Stimulated activated CD8-positive, alpha-beta memory T cell treated with anti-CD3 and anti-CD28 coated beads, Interleukin-4, amount 100 ng/mL, for 24 hours (primary cell): ENCODE data around the gene TSPAN18.

Experiments
- DNase-seq: peaks from one replicate; pipeline ENCODE4 v3.0.0-alpha.2; 2020; ENCODE audit warnings: low read depth

The TSPAN18 gene, protein sequence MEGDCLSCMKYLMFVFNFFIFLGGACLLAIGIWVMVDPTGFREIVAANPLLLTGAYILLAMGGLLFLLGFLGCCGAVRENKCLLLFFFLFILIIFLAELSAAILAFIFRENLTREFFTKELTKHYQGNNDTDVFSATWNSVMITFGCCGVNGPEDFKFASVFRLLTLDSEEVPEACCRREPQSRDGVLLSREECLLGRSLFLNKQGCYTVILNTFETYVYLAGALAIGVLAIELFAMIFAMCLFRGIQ

DNA sequence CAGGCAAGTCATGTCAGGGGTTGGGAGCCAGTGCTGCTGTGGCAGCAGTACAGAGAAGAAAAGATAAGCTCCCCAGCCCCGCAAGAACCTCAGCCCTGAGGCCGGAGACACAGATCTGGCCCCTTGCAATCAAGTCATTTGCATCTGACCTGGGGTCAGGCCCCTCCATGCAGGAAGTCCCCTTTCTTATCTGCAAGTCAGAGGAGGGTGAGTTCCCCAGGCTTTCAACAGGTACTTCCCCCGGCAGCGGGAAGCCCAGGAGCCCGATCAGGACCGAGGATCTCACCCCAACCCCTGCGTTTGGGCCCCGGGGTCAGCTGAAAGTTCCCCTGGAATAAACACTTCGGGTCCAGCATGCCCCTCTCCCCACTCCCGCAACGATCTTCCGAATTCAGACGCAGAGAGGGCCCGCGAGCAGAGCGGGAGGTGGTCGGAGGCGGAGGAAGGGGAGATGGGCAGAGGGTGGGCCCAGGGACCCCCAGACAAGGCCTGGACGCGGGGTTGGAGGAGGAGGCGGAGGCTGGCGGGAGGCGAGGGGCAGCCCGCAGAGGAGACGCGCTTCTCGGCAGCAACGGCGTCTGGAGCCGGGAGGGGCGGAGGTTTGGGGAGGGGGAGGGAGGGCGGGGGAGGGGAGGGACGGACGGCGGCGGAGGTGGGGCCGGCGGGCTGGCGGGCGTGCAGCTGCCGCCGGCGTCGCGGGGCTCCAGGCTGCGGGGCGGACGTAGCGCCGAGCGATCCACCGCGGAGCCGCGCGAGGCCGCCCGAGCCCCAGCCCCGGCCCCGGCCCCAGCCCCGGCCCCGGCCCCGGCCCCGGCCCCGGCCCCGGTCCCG lies at the start of gene TSPAN18:
Gene TSPAN18, plus strand, starts transcription at position 680 of the 831 bp plus-strand sequence. CDS start 179,455 bp downstream, outside the sequence.
- DNase-seq: no peak

DNA sequence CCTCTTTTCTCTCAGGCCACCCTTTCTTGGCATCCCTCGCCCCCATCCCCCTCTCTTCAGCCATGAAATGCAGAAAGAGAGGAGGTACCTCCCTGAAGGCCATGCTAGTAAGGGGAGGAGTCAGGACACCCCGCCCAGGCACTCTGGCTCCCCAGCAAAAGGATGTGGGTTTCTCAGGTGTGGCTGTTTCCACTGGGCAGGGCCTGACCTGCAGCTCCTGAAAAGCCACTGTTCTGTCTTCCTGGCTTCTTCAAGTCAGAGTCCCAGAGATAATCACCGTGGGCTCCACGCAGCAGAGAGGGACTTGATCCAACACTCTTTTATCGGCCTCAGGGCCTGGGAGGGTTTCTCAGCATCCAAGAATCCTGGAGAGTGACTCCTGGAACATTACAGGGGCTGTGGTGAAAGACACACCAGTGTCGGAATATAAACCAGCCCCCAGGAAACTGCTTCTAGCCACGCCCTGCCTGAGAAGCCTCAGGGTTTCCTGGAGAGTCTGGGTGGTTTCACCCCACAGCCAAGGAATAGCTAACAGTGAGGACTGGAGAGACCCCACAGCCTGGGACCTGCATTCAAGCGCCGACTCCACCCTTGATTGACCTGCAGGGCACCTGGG lies 45.7 kb upstream of the TSPAN18 start:
- DNase-seq: peak; percentile 11

DNA sequence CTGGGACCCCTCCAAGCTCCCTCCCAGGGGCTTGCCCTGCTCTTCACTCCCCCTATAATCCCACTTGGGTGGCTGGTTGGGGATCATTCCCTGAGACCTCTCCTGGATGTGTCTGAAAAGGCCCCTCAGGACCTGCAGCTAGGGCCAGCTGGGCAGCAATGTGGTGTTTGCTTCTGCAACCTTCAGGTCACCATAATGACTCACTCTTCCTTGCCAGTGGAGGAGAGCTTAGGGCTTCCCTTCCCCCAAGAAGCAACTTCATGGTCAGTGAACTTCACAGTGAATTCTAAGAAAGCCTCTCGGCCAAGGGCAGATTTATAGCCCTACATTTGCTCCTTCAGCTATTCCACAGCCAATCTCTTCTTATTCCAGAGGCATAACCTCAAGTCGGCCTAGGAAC lies 45.1 kb upstream of the TSPAN18 start:
- DNase-seq: no peak

DNA sequence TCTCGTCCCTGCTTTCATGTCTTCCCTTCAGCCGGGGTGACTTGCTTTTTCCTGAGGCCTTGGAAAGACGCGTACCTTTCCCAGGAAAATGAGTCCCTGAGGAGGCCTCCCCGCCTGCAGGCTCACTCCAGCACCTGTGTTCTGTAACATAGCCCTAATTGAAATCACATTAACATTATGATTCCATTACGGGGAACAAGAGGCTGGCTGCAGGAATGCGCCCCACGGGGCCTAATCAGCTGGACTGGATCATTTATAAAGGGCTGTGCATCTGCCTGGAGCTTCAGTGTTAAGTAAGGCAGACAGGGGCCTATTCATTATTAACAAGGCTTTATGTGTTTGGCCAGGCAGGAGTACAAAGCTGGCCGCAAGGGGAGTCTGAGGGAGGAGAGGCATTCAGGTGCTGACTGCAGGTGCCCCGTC lies 41.9 kb upstream of the TSPAN18 start:
- DNase-seq: no peak

DNA sequence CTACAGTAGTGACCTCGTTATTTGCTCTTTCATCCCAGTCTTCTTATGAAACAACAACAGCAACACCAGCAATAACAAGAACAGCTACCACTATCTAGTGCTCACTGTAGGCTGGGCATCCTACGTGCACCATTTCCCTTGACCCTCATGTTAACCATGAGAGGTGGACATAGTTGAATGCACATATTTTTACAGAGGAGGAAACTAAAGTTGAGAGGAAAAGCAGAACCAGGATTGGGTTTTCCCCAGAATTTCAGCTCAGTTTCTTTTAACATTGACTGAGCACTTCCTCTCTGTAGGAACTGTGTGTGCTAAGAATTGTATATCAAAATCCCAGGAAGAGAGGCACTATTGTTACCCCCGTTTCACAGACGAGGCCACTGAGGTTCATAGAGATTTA lies 39.4 kb upstream of the TSPAN18 start:
- no peak for DNase-seq

DNA sequence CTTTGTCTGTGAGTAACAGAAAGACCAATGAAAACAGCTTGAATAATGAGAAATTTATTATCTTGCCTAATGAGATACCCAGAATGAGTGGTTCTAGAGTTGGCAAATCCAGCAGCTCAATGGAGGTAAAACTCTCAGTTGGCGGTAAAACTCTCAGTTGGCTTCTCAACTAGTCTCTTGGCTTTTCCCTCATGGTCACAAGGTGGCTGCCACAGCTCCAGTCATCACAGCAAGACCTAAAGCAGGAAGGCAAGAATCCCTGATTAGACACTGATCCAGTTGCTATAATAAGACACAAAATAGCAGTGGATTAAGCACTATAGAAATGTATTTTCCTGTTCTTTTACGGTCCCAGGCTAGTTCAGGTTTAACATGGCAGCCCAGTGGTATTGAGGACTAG lies 37.5 kb upstream of the TSPAN18 start:
- no peak for DNase-seq

DNA sequence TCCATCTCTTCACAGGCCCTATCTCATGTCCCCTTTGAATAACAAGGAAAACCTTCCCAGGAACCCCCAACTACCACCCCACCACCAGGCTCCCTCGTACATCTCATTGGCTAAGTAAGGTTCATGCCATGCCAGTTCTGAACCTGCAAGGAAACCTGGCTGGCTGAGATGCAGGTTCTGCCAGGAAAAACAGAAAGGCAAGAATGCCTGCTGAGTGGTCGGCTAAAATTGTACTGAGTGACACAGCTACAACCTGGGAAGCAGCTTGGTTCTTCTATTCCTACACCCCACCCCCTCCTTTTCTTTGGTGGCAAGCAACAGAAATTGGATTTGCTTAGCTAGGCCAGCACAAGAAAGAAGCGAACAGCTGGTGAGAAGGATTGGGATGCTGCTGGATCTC lies 36.1 kb upstream of the TSPAN18 start:
- DNase-seq: no peak

DNA sequence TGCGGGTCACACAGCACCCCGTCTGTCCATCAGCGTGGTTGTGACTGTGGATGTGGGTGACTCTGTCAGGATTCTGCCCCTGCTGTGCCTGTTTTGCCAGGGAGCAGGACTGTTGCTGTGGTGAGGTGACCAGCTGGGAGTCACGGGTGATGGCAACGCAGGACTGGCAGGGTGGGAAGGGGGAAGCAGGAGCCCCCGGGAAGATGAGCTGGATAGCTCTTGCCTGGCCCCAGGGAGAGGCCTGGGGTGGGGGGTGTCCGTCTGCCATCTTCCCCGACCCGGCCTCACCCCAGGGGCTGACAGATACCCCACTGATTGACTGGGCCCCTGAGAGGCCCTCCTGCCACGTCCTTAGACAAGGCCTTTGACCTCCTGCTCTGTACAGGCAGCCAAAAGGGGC lies 34.3 kb upstream of the TSPAN18 start:
- no peak for DNase-seq

DNA sequence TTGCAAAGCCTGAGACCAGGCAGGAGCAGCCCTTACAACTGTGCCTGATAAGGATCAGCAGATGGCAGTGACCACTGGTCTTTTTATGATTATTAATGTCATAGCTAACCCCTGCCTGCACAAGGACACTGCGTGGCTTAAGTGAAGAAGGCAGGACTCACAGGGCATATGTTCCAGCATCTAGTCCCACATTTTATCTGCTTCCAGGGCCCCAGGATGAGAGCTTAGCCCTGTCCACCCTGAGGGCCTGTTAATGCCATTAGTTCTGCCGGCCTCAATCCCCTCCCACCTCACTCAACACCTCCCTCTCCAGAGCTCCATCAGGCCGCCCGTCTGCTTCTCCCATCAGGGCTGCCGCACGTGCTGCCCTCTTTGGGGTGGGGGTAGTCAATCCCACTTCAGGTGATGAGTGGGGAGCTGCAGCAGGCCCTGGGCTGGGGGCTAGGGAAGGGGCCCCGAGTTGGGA lies 33.1 kb upstream of the TSPAN18 start:
- no peak for DNase-seq

DNA sequence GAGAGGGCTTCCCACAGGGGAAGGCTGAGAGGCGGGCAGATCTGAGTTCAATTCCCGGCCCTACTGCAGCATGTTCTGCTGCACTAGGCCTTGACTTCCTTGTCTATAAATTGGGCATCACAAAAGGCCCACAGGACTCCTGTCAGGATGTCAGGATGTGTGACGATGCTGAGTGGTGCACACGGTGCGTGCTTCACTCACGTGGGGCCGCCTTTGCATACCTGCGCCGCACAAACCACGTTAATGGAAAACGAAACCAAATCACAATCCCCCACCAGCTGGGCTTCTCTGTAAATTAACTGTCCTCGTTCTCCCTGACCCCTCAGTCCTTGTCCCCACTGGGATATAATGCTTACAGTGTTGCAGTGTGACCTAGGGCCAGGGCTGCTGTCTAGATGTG lies 32.3 kb upstream of the TSPAN18 start:
- no peak for DNase-seq

DNA sequence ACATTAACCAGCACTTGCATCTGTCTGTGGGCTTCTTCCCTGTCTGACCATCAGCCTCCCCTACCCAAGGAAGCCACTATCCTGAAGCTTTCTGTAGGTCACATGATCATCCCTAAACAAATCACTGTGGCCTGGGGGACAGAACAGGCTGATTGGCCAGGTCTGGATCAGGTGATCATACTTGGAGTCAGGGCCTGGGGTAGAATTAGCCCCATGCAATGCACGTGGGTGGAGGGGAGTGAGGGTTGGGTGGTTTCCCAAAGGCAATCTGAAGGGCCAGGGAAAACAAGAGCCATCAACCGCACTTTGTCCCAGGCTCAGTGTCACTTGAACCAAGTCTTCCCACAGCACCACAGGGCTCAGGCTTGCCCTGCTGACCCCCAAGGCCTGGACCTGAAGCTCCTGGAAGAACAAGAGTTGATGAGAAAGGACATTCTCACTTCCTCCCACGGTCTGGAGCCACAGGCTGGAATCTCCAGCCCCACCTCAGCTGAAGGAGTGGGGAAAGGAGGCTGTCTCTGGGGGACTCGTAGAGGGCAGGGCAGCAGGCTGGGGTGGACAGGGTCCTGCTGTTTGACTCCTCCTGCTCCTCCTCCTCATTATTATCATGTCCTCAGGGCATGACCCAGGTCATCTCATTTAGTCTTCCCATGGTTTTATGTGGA lies 31.5 kb upstream of the TSPAN18 start:
- DNase-seq: no peak

DNA sequence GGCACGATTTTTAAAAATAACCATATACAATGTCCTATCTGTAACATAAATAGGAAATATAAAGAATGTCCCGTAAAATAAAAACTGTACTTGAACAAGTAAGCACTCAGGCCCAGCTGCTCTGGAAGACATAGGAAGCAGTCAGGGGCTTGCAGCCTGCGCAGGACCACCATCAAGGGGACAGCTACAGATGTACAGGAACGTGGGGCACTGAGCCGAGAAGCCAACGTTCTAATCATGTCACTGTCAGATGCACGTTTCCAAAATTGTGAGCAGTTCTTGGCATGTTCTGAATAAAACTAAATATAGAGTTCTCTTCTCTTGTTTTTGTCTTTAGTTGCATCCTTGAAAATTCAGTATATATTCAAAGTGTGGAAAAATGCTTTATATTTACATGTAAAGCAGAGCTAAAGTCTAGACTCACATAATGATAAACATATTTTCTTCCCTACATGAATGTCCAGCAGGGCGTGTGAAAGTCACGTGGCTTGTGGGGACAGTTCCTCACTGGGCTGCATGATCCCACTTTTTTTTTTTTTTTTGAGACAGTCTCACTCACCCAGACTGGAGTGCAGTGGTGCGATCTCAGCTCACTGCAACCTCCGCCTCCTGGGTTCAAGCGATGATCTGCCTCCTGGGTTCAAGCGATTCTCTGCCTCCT lies 28.4 kb upstream of the TSPAN18 start:
- DNase-seq: no peak

DNA sequence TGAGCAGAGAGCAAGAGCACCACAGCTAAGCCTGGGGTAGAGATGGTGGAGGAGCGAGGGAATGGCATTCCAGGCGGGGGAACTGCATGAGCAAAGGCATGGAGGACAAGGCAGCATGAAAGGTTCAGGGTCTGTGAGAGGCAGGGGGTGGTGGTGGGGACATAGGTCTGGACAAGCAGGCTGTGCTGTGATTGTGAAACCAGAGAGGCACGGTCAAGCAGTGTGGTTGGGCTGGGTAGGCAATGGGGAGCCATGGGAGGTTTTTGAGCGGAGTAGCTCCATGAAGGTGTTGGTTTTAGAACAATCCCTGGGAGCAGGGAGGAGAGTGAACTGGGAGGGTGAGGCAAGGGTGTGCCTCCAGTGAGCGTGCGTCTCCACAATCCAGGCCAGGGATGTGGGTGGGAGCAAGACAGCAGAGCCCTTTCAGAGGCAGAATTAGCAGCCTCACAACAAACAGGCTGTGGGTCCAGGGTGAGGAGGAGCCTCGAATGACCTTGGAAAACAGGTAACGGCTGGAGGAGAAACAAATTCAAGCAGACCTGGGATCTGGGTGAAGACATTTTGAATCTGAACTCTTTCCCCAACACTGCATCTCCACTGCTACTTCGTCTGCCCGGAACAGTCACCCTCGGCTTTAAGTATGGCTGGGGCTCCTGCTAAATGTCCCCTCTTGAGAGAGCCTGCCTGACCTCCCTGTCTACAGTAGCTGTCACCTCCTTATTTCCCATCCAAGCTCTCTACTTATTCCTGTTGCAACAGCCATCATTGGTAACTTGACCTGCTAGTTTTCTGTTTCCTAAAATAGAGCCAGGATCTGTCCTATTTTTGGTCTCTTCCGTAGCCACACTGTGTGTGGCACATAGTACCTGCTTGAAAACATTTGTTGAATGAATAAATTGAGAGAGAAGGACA lies 27.0 kb upstream of the TSPAN18 start:
- DNase-seq: no peak

DNA sequence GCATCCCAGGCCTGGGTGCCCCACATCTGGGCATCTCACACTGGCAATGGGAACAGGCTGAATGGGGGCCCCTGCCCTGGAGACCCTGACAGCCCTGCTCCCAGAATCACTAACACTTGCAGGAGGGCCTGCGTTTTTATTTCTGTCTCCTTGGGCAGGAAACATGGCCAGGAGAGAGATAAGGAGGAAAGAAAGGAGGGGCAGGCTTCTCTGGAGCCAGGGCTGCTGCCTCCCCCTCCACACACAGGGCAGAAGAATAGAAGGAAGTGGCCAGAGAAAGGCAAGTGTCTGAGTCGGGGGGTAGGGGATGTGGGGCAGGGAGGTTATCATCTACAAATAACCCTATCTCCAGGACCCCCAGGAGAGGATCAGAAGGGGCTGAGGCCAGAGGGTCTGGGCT lies 25.5 kb upstream of the TSPAN18 start:
- DNase-seq: no peak

DNA sequence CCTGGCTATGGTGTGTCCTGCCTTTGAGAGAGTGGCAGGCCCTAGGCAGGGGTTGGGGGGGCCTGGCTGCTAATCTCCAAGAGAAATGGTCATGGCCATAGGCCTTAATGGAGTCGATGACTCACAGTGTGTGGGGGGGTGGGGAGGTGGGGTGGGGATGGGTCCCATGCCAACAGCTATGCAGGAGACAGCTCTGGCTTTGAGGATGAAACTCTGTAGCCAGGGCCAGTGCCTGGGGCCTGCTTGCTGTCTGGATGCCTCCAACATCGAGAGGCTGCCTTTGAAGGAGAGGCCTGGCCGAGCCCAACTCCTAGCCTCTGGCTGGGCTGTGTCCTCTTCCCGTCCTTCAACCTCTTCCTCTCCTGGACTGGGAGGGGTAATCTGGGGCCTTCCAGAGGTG lies 23.9 kb upstream of the TSPAN18 start:
- DNase-seq: no peak

DNA sequence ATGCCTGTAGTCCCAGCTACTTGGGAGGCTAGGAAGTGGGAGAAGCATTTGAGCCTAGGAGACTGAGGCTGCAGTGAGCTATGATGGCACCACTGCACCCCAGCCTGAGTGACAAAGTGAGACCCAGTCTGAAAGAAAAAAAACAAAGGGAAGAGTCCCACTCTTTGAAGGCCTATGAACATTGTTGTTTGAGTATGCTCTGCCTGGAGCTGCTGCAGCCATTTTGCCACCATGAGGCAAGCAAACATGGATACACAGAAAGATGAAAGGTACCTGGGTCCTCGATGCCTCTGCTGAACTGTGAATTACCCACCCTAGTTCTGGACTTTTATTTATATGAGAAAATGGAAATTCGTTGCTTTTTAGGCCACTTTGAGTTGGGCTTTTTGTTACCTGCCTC lies 19.7 kb upstream of the TSPAN18 start:
- no peak for DNase-seq

DNA sequence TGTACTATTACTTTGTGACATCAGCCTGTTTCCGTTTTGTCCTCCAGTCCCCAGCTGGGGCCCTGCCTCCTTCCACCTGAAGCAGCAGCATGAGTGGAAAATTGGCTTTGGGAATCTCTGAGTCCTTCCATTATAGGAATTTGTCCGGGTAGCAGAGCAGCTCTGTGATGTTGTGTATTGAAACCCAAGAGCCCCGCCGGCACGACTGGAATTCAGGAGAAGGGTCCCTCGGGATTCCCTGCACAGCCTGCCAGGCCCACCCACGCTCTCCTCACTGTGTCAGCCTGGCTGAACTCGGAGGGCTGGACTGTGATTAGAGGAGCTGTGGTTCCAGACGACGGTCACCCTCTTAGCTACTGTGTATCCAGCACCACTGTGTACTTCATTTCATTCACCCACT lies 18.8 kb upstream of the TSPAN18 start:
- no peak for DNase-seq

DNA sequence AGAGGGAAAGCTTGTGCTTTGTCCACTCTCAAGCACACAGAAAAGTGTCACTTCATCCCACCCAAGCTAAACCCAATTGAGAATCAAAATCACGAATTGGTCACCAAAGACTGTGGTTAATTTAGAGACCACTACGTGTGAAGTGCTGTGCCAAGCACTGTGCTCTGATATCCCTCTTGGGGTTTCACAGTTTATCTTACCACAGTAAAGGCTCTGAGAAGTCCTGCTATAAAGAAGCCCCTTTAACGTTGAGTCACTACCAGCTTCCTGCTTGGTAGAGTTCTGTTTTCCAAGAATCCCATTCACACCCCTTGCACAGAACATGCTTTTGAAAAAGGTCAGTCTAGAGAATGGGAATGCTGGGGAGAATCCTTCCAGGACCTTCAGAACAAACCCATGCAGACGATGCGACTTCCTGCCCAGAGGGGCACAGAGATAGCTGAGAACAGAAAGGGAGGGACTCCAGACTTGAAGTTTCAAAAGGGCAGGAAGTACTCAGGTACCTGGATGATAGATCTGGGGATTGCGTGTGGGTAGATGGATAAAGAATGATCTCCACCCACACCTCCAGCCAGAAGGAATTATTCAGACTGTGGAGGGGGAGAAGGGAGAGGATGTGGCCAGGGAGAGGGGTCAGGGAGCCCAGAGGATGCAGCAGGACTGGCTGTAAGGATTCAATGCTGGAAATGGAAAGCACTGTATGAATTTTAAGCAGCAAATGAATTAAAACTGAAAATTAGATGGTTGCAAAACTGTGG lies 18.1 kb upstream of the TSPAN18 start:
- no peak for DNase-seq

DNA sequence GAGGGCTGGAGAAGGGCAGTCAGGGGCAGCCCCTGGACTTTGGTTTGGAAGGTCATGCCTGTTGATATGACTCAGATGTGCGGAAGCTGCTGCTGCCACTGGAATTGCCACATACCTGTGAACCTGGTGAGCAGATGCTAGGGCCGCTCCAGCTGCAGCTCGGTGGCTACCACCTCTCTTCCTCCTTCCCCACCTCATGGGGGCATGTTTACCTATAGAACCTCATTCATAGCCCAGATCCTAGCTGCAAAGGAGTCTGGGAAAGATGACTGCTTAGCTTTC lies 17.5 kb upstream of the TSPAN18 start:
- no peak for DNase-seq

DNA sequence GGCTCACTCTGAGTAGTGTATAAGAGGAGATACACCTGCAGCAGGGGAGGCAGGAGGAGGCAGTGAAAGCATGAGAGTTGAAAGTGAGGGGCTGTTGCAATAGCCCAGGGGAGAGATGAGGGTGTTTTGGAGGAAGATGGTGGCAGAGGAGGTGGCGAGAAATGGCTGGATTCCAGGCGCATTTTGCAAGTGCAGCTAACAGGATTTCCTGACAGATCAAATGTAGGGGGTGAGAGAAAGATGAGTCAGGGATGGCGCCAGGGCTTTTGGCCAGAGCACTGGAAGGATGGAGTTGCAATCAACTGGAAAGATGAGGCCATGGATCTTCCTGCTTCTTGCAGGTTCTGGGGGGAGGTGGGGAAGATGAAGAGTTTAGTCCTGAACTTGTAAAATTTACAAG lies 16.8 kb upstream of the TSPAN18 start:
- DNase-seq: no peak
